H9 (cell line): Measurements from ENCODE around the gene IQCK. TPM values are rescaled to one million over a fixed set of nuclear protein-coding genes. Genes with fewer than 3 reads are reported as not detected.

Source experiments
- DNase-seq: peaks from one replicate; pipeline ENCODE4 v3.0.0-alpha.2; 2017
- H2AFZ ChIP-seq: one replicate; pipeline ENCODE4 v1.6.1; 2013; ENCODE audit warnings: mild to moderate bottlenecking, low read length, control low read depth, moderate library complexity
- H2AK5ac ChIP-seq: 2 replicates; pipeline ENCODE4 v1.6.1; 2013; ENCODE audit warnings: low read length, control low read depth, mixed read lengths; ENCODE audit not compliant: insufficient read length
- H2BK120ac ChIP-seq: one replicate; pipeline ENCODE4 v1.6.1; 2013; ENCODE audit warnings: low read depth, mild to moderate bottlenecking, low read length, control low read depth, inconsistent platforms; ENCODE audit not compliant: poor library complexity, severe bottlenecking
- H2BK12ac ChIP-seq: 2 replicates; pipeline ENCODE4 v1.6.1; 2013; ENCODE audit warnings: low read length, control low read depth, mixed read lengths, low read depth; ENCODE audit not compliant: insufficient read length
- H2BK15ac ChIP-seq: 2 replicates; pipeline ENCODE4 v1.6.1; 2013; ENCODE audit warnings: low read depth, low read length, control low read depth
- H2BK20ac ChIP-seq: one replicate; pipeline ENCODE4 v1.6.1; 2013; ENCODE audit warnings: low read depth, mild to moderate bottlenecking, low read length, control low read depth, inconsistent platforms; ENCODE audit not compliant: poor library complexity, severe bottlenecking
- H2BK5ac ChIP-seq: 2 replicates; pipeline ENCODE4 v1.6.1; 2013; ENCODE audit warnings: low read length, control low read depth, mixed read lengths; ENCODE audit not compliant: insufficient read length
- H3K14ac ChIP-seq: 2 replicates; pipeline ENCODE4 v1.6.1; 2013; ENCODE audit warnings: low read length, control low read depth; ENCODE audit not compliant: insufficient read depth
- H3K18ac ChIP-seq: 2 replicates; pipeline ENCODE4 v1.6.1; 2013; ENCODE audit warnings: low read depth, mild to moderate bottlenecking, mixed read lengths, low read length, control low read depth; ENCODE audit not compliant: insufficient read length
- H3K23ac ChIP-seq: 2 replicates; pipeline ENCODE4 v1.6.1; 2013; ENCODE audit warnings: low read length, control low read depth, mixed read lengths, low read depth; ENCODE audit not compliant: insufficient read length
- H3K23me2 ChIP-seq: 2 replicates; pipeline ENCODE4 v1.6.1; 2013; ENCODE audit warnings: low read depth, mild to moderate bottlenecking, mixed read lengths, low read length, control low read depth; ENCODE audit not compliant: insufficient read length, poor library complexity, severe bottlenecking
- H3K27ac ChIP-seq: 2 replicates; pipeline ENCODE4 v1.5.1; 2013; ENCODE audit warnings: low read length, control low read depth, mixed read lengths, low read depth; ENCODE audit not compliant: insufficient read length
- H3K27me3 ChIP-seq: 2 replicates; pipeline ENCODE4 v1.6.1; 2013; ENCODE audit warnings: low read length, control low read depth, inconsistent platforms; ENCODE audit not compliant: insufficient read depth
- H3K4ac ChIP-seq: 2 replicates; pipeline ENCODE4 v1.6.1; 2013; ENCODE audit warnings: low read depth, mild to moderate bottlenecking, control low read depth, inconsistent platforms, low read length, moderate library complexity
- H3K4me1 ChIP-seq: 2 replicates; pipeline ENCODE4 v1.6.1; 2013; ENCODE audit warnings: low read length, control low read depth, inconsistent platforms; ENCODE audit not compliant: insufficient read depth
- H3K4me2 ChIP-seq: 2 replicates; pipeline ENCODE4 v1.6.1; 2013; ENCODE audit warnings: low read length, control low read depth, mixed read lengths; ENCODE audit not compliant: insufficient read length, insufficient read depth
- H3K56ac ChIP-seq: 2 replicates; pipeline ENCODE4 v1.6.1; 2013; ENCODE audit warnings: low read depth, mild to moderate bottlenecking, mixed read lengths, low read length, control low read depth; ENCODE audit not compliant: insufficient read length
- H3K79me1 ChIP-seq: 2 replicates; pipeline ENCODE4 v1.6.1; 2013; ENCODE audit warnings: low read depth, mild to moderate bottlenecking, moderate library complexity, low read length, control low read depth, inconsistent platforms; ENCODE audit not compliant: insufficient read depth, poor library complexity, severe bottlenecking
- H3K79me2 ChIP-seq: 2 replicates; pipeline ENCODE4 v1.6.1; 2013; ENCODE audit warnings: low read length, control low read depth, inconsistent platforms; ENCODE audit not compliant: insufficient read depth
- H3K9ac ChIP-seq: 2 replicates; pipeline ENCODE4 v1.6.1; 2013; ENCODE audit warnings: low read length, control low read depth, mixed read lengths; ENCODE audit not compliant: insufficient read length; ENCODE audit errors: extremely low read depth
- H3K9me3 ChIP-seq: one replicate; pipeline ENCODE4 v1.6.1; 2013; ENCODE audit warnings: low read depth, low read length, inconsistent platforms; ENCODE audit not compliant: control insufficient read depth
- H3T11ph ChIP-seq: one replicate; pipeline ENCODE4 v1.6.1; 2013; ENCODE audit warnings: mild to moderate bottlenecking, low read length, control low read depth, inconsistent platforms
- H4K20me1 ChIP-seq: one replicate; pipeline ENCODE4 v1.6.1; 2013; ENCODE audit not compliant: control insufficient read depth, insufficient read length, insufficient read depth
- H4K5ac ChIP-seq: 2 replicates; pipeline ENCODE4 v1.6.1; 2013; ENCODE audit warnings: low read depth, mild to moderate bottlenecking, mixed read lengths, low read length, control low read depth; ENCODE audit not compliant: insufficient read length
- H4K8ac ChIP-seq: replicated peaks from 2 replicates; pipeline ENCODE4 v1.6.1; 2013; ENCODE audit warnings: low read length, control low read depth, mixed read lengths, low read depth; ENCODE audit not compliant: insufficient read length
- H4K91ac ChIP-seq: 2 replicates; pipeline ENCODE4 v1.6.1; 2013; ENCODE audit warnings: low read depth, mild to moderate bottlenecking, moderate library complexity, mixed read lengths, low read length, control low read depth; ENCODE audit not compliant: insufficient read length
- H3K27ac Mint-ChIP-seq, 3 experiments: 2 replicates in 2 of 3; 3 replicates in 1 of 3; pipeline ENCODE4 v1.8.0; 2020 to 2021; ENCODE audit warnings: mixed read lengths in 3 of 3, mild to moderate bottlenecking in 1 of 3, moderate library complexity in 1 of 3
- H3K27me3 Mint-ChIP-seq: 2 replicates; pipeline ENCODE4 v1.8.0; 2021; ENCODE audit warnings: low read depth, mild to moderate bottlenecking, moderate library complexity, mixed read lengths
- H3K36me3 Mint-ChIP-seq, 3 experiments: 2 replicates in 2 of 3; 3 replicates in 1 of 3; pipeline ENCODE4 v1.8.0; 2020 to 2021; ENCODE audit warnings: low read depth in 3 of 3, mixed read lengths in 3 of 3; ENCODE audit not compliant: insufficient read depth in 1 of 3
- H3K4me1 Mint-ChIP-seq, 2 experiments: 2 replicates each; pipeline ENCODE4 v1.8.0; 2020; ENCODE audit warnings: mixed read lengths in 2 of 2
- H3K4me3 Mint-ChIP-seq, 2 experiments: 2 replicates in 1 of 2; 3 replicates in 1 of 2; pipeline ENCODE4 v1.8.0; 2020 to 2021; ENCODE audit warnings: mild to moderate bottlenecking in 2 of 2, mixed read lengths in 2 of 2, moderate library complexity in 1 of 2
- H3K9me3 Mint-ChIP-seq, 2 experiments: 2 replicates in 1 of 2; 3 replicates in 1 of 2; pipeline ENCODE4 v1.8.0; 2020; ENCODE audit warnings: mild to moderate bottlenecking in 2 of 2, mixed read lengths in 2 of 2, moderate library complexity in 1 of 2
- WGBS: extraction: QIAGEN DNeasy Blood & Tissue Kit; methylation state at CpG from one replicate; pipeline ENCODE4 v1.1.7; 2013; ENCODE audit warnings: missing lambda C conversion rate, low lambda C conversion rate, mixed read lengths; ENCODE audit not compliant: insufficient read length; ENCODE audit errors: extremely low coverage; 5-methylcytosine and 5-hydroxymethylcytosine counted together
- total RNA-seq: library from RNA; stranded (reverse); gene quantifications from 2 replicates; pipeline ENCODE4 v1.2.1, GENCODE V29; 2021
- TF ChIP-seq, protein P1 (sequence below): fragments of 200-600 bp; sonication (generic); conservative IDR thresholded peaks from 3 replicates; pipeline ENCODE4 v1.8.0; 2021; ENCODE audit warnings: antibody characterized with exemption, mild to moderate bottlenecking

The IQCK gene
- total RNA-seq, 1 experiment from 2014 or later: 9.0 TPM

DNA sequence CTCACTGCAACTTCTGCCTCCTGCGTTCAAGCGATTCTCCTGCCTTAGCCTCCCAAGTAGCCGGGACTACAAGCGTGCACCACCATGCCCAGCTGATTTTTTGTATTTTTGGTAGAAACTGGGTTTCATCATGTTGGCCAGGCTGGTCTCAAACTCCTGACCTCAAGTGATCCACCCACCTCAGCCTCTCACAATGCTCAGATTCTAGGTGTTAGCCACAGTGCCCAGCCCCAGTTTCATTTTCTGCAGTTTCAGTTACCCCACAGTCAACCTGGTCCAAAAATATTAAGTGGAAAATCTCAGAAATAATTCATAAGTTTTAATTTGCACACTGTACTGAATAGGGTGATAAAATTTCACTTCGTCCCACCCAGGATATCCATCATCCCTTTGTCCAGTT, 28.7 kb upstream of the IQCK start:
- Histone ChIP-seq H3K79me2 (no peaks in the 10 kb centered on the region), H4K91ac (no peak overlapping the region), H4K8ac (no peak overlapping the region), H3T11ph (no peak overlapping the region), H3K18ac (no peak overlapping the region), H2BK20ac (no peak overlapping the region), H2AK5ac (no peak overlapping the region), H3K27ac (no peak overlapping the region), H2AFZ (no peak overlapping the region), H3K23ac (no peak overlapping the region), H3K4ac (no peak overlapping the region), H3K23me2 (no peaks in the 10 kb centered on the region), H3K79me1 (no peaks in the 10 kb centered on the region), H2BK12ac (no peak overlapping the region), H4K20me1 (no peaks in the 10 kb centered on the region), H3K9me3 (no peaks in the 10 kb centered on the region), H2BK15ac (no peak overlapping the region), H3K27me3 (no peaks in the 10 kb centered on the region), H2BK120ac (no peak overlapping the region), H4K5ac (no peak overlapping the region), H3K4me2 (no peak overlapping the region), H3K9ac (no peak overlapping the region), H2BK5ac (no peak overlapping the region), H3K4me1 (no peaks in the 10 kb centered on the region), H3K14ac (no peak overlapping the region), H3K56ac (no peak overlapping the region)
- no CpG with 5 or more reads among the region's 5 CpGs for WGBS
- Mint-ChIP-seq H3K9me3 (peaks cover 1 to 7% of the 10 kb centered on the region in 2 experiments; a peak in 3 of 5 replicates), H3K36me3 (peaks cover 22 to 63% (median 61%) of the 10 kb centered on the region in 3 experiments; a peak in 6 of 7 replicates), H3K27me3 (no peaks in the 10 kb centered on the region), H3K4me1 (peaks cover 4 to 10% of the 10 kb centered on the region in 2 experiments), H3K27ac (no peak overlapping the region), H3K4me3 (no peak overlapping the region)
- no peak for DNase-seq
- TF ChIP-seq, protein P1, sequence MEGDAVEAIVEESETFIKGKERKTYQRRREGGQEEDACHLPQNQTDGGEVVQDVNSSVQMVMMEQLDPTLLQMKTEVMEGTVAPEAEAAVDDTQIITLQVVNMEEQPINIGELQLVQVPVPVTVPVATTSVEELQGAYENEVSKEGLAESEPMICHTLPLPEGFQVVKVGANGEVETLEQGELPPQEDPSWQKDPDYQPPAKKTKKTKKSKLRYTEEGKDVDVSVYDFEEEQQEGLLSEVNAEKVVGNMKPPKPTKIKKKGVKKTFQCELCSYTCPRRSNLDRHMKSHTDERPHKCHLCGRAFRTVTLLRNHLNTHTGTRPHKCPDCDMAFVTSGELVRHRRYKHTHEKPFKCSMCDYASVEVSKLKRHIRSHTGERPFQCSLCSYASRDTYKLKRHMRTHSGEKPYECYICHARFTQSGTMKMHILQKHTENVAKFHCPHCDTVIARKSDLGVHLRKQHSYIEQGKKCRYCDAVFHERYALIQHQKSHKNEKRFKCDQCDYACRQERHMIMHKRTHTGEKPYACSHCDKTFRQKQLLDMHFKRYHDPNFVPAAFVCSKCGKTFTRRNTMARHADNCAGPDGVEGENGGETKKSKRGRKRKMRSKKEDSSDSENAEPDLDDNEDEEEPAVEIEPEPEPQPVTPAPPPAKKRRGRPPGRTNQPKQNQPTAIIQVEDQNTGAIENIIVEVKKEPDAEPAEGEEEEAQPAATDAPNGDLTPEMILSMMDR: no peak
